ENCODE results near the gene LSP1.

- TF ChIP-seq CTCF (IDR thresholded peaks at IDR 0.05) (no peak), EP300 (IDR thresholded peaks at IDR 0.05) (no peak), POLR2A (IDR thresholded peaks at IDR 0.05) (no peak)
Measured at GRCh38 chr11:1812274-1812673, 40.6 kb upstream of the LSP1 start.

Data from sigmoid colon (tissue), 4 donors.